Thymus (tissue), 11 donors: Measurements from ENCODE around the gene MYO7A. TPM values are rescaled to one million over a fixed set of nuclear protein-coding genes. Genes with fewer than 3 reads are reported as not detected.

Source experiments
- DNase-seq, 9 donors: peaks; one replicate each; pipeline ENCODE4 v3.0.0-alpha.2; 2013; ENCODE audit warnings: low spot score in 9 of 9, low read depth in 6 of 9, missing footprints in 1 of 9
- H3K27ac ChIP-seq, 2 donors: one replicate each; pipeline ENCODE4 v1.5.1; 2013; ENCODE audit warnings: control low read depth in 1 of 2, low read depth in 1 of 2, low read length in 1 of 2, mild to moderate bottlenecking in 1 of 2, moderate library complexity in 1 of 2
- H3K27me3 ChIP-seq, 2 donors: one replicate each; pipeline ENCODE4 v1.5.1; 2013; ENCODE audit warnings: low read length in 1 of 2; ENCODE audit not compliant: control insufficient read depth in 2 of 2, insufficient read depth in 1 of 2
- H3K36me3 ChIP-seq, 2 donors: one replicate each; pipeline ENCODE4 v1.5.1; 2013; ENCODE audit warnings: low read length in 1 of 2, mild to moderate bottlenecking in 1 of 2, moderate library complexity in 1 of 2; ENCODE audit not compliant: control insufficient read depth in 2 of 2, insufficient read depth in 2 of 2
- H3K4me1 ChIP-seq, 2 donors: one replicate each; pipeline ENCODE4 v1.5.1; 2013; ENCODE audit warnings: low read length in 2 of 2; ENCODE audit not compliant: control insufficient read depth in 2 of 2, insufficient read depth in 2 of 2
- H3K4me3 ChIP-seq, 2 donors: one replicate each; pipeline ENCODE4 v1.5.1; 2013; ENCODE audit warnings: low read length in 2 of 2, control low read depth in 1 of 2, mild to moderate bottlenecking in 1 of 2
- H3K9me3 ChIP-seq, 2 donors: one replicate each; pipeline ENCODE4 v1.5.1; 2013; ENCODE audit warnings: low read length in 1 of 2, mild to moderate bottlenecking in 1 of 2; ENCODE audit not compliant: control insufficient read depth in 2 of 2, insufficient read depth in 1 of 2
- WGBS: extraction: QIAGEN DNeasy Blood & Tissue Kit; methylation state at CpG from one replicate; pipeline ENCODE4 v1.1.7; 2013; 5-methylcytosine and 5-hydroxymethylcytosine counted together
- polyA plus RNA-seq: library from polyadenylated mRNA; stranded (reverse); fragments of 200-250 nt; gene quantifications from one replicate; pipeline ENCODE4 v1.2.3, GENCODE V29; 2013
- total RNA-seq: library from RNA; stranded (reverse); fragments of 120-200 nt; gene quantifications from one replicate; pipeline ENCODE4 v1.2.4, GENCODE V29; 2013
- donor health status: healthy.

Gene MYO7A
- total and polyA plus RNA-seq, 2 donors: 1.5 to 7.6 TPM

DNA sequence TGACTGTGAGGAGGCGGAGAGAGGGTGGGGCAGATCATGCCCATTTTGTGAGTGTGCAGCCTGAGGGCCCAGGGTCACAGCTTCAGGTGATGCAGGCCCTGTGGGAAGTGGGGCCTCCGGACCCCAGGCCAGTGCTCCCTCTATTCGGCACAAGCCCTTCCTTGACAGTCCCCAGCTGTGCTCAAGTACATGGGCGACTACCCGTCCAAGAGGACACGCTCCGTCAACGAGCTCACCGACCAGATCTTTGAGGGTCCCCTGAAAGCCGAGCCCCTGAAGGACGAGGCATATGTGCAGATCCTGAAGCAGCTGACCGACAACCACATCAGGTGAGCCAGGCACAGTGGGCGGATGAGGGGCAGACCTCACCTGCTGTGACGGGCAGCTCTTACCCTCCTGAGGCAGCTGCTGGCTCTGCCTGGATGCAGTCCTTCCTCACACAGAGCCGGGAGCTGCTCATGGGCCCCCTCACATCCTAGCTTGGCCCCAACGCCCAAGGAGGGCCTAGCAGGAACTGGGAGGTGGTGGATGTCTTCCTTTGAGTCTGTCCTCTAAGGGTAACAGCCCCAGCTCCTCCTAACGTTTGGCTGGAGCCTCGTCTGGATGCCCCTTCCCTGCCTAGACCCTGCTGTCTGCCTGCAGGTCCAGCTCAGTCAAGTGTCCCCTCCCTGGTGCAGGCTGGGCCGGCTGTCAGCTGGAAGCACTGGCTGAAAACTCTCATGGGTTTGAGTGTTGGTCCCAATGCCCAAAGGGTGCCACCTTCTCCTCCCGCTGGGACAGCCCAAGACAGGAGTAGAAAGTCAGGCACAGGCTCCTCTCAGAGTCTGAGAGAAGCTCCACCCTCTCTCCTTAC is 76.1 kb downstream of the MYO7A start:
- no peak overlapping the region for H3K27ac ChIP-seq
- DNase-seq: no peak
- no peaks in the 10 kb centered on the region for H3K4me1 ChIP-seq
- H3K27me3 ChIP-seq: no peaks in the 10 kb centered on the region
- no peaks in the 10 kb centered on the region for H3K9me3 ChIP-seq
- no peaks in the 10 kb centered on the region for H3K36me3 ChIP-seq
- no peak overlapping the region for H3K4me3 ChIP-seq
- WGBS: 91% methylated on average over 20 of the region's 20 CpGs

- Histone ChIP-seq H3K9me3 (no peaks in the 10 kb centered on the region), H3K27ac (no peak overlapping the region), H3K27me3 (no peaks in the 10 kb centered on the region), H3K4me3 (no peak overlapping the region), H3K36me3 (no peaks in the 10 kb centered on the region), H3K4me1 (no peaks in the 10 kb centered on the region)
- no peak for DNase-seq
- WGBS: 95% methylated on average over 12 of the region's 12 CpGs
These were observed 76.9 kb downstream of the MYO7A start for GRCh38 chr11:77204754-77205466.

- WGBS: 92% methylated on average over 30 of the region's 30 CpGs
- Histone ChIP-seq H3K36me3 (no peaks in the 10 kb centered on the region), H3K4me1 (no peaks in the 10 kb centered on the region), H3K27ac (no peak overlapping the region), H3K4me3 (no peak overlapping the region), H3K27me3 (no peaks in the 10 kb centered on the region), H3K9me3 (no peaks in the 10 kb centered on the region)
- DNase-seq: no peak
These were observed 77.6 kb downstream of the MYO7A start for GRCh38 chr11:77205467-77206263.

DNA sequence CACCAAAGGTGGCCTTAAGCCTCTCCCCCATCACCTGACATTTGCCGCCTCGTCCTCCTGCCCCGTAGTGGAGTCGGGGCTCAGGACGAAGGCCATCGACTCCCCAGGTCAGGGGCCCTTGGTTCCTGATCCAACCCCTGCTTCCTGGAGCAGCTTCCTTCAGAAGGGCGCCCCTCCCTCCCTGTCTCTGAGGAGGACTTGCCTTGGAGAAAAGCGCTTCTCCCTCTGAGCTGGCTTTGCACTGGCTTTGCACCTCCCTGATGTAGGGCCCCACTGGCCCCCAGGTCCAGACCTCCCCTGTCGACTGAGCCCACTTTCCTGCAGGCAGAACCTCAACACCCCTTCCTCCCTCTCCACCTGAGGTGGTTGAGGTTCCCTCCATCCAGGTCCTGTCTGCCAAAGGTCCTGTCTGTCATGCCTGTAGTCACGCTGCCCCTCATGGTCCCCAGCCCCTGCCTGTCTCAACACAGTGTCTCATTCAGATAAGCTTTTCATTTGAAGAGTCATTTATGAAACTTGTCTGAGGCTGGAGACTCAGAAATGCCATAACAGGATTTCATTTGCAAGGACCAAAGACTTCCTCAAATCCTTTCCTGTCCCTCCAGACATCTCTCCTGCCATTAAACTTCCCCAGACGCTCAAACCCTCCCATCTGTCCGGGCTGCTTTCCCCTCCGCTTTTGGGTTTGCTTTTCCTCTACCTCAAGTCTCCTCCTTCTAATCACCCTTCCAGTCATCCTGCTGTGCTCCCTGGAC is 78.4 kb downstream of the MYO7A start:
- Histone ChIP-seq H3K4me3 (no peak overlapping the region), H3K27ac (no peak overlapping the region), H3K9me3 (no peaks in the 10 kb centered on the region), H3K36me3 (no peaks in the 10 kb centered on the region), H3K4me1 (no peaks in the 10 kb centered on the region), H3K27me3 (no peaks in the 10 kb centered on the region)
- 54% methylated on average over 13 of the region's 13 CpGs for WGBS
- no peak for DNase-seq

DNA sequence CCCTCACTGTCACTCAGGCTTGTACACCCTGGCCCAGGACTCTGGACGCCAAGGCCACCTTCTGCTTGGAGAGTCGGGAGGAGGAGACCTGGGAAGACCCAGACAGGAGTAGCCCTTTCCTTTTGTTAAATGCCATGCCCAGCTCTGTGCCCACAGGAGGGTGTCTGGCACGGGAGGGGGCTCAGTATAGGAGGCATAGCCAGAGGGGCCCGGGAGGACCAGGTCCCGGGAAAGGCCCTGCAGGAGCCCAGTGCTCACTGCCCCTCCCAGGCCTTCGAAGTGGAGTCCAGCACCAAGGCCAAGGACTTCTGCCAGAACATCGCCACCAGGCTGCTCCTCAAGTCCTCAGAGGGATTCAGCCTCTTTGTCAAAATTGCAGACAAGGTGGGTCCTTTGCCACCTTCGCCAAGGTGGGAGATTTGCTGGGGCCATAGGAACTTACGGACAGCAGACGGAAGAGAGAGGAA is 79.0 kb downstream of the MYO7A start:
- DNase-seq: no peak
- Histone ChIP-seq H3K27ac (no peak overlapping the region), H3K27me3 (no peaks in the 10 kb centered on the region), H3K4me3 (no peak overlapping the region), H3K9me3 (no peaks in the 10 kb centered on the region), H3K4me1 (no peaks in the 10 kb centered on the region), H3K36me3 (no peaks in the 10 kb centered on the region)
- WGBS: 92% methylated on average over 10 of the region's 10 CpGs

DNA sequence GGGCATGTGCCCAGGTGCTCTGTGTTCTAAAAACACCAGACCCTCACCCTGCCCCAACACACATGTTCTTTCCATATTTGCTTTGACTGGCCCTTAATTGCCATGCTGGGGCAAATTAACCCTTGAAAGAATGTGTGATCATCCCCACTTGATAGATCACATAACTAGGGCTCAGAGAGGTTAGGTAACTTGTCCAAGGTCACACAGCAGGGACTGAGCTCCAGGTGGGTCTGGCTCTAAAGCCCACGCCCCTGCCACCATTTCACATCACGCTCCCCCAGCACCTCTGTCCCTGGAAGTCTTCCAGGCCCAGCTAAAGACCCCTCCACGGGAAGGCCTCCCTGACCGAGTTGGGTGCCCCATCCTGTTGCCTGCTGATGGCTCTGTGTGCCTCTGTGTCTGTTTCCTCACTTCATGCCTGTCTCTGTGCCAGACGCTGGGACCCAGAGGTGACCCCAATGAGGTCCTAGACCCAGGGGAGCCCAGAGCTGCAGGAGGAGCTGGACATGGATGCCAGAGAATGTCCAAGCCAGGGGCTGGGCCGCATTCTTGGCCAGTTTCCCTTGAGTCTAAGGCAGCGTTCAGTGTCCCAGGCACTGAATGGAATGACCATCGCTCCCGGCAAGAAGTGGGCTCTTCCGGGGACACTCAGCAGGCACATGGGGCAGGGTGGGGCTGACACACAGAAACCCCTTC is 79.7 kb downstream of the MYO7A start:
- no peaks in the 10 kb centered on the region for H3K9me3 ChIP-seq
- no peaks in the 10 kb centered on the region for H3K36me3 ChIP-seq
- no peak for DNase-seq
- WGBS: 94% methylated on average over 10 of the region's 10 CpGs
- no peak overlapping the region for H3K27ac ChIP-seq
- H3K4me1 ChIP-seq: no peaks in the 10 kb centered on the region
- no peak overlapping the region for H3K4me3 ChIP-seq
- no peaks in the 10 kb centered on the region for H3K27me3 ChIP-seq

GRCh38 chr11:77208535-77208934 is 80.5 kb downstream of the MYO7A start:
- no peaks in the 10 kb centered on the region for H3K27me3 ChIP-seq
- no peak overlapping the region for H3K4me3 ChIP-seq
- no peaks in the 10 kb centered on the region for H3K4me1 ChIP-seq
- 96% methylated on average over 11 of the region's 11 CpGs for WGBS
- H3K27ac ChIP-seq: no peak overlapping the region
- no peak for DNase-seq
- H3K9me3 ChIP-seq: no peaks in the 10 kb centered on the region
- H3K36me3 ChIP-seq: no peaks in the 10 kb centered on the region

DNA sequence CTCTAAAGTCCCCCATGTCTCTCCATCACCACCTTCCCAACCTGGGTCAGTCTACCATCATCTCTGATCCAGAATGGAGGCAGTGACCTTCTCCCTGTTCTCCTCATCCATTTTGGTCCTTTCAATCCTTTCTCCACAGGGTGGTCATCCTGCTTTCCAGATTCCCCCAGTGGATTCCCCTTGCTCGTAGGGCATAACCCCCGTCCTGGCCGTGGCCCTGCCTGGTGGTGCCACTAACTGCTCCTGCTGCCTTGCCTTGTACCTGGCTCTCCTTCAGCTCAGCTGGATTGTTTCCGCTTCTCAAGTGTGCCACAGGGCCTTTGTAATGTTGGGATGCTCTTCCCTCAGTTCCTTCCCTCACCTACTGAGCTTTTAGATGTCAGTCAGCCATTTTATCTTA is 81.6 kb downstream of the MYO7A start:
- WGBS: 86% methylated on average over 4 of the region's 4 CpGs
- no peaks in the 10 kb centered on the region for H3K27me3 ChIP-seq
- H3K27ac ChIP-seq: no peak overlapping the region
- H3K36me3 ChIP-seq: no peaks in the 10 kb centered on the region
- DNase-seq: no peak
- H3K9me3 ChIP-seq: no peaks in the 10 kb centered on the region
- no peak overlapping the region for H3K4me3 ChIP-seq
- no peaks in the 10 kb centered on the region for H3K4me1 ChIP-seq
